Measurements from ENCODE around the gene FGD6. TPM values are rescaled to one million over a fixed set of nuclear protein-coding genes. Genes with fewer than 3 reads are reported as not detected.
A peak's percentile ranks its signal among the peaks of the same experiment; 100 is the strongest.

The FGD6 gene
- total RNA-seq, 6 donors from 2014 or later: 14.7 to 36.1 (median 20.2) TPM

DNA sequence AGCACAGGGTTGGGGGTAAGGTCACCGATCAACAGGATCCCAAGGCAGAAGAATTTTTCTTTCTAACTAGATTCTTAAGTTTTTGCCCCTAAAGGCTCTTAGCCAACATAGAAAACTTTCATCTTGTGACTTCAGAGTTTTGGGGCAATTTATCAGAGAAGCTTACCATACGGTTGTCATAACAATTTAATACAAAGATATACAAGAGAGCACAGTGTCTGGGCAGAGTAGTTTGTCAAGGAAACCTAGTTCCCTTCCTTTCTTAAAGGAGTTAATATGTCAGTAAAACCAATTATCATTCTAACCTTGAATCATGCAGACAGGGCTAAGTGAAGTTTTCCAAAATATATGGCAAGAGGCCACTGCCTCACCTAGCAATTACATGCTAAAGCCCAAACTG is 162.2 kb downstream of the FGD6 start:
- Histone ChIP-seq H3K36me3 (peaks cover 13 to 90% (median 24%) of the 10 kb centered on the region in 4 donors), H3K27ac (no peak overlapping the region), H3K4me3 (no peak overlapping the region), H3K27me3 (no peaks in the 10 kb centered on the region), H3K4me1 (peaks cover 0 to 7% (median 2%) of the 10 kb centered on the region in 4 donors), H3K9me3 (no peaks in the 10 kb centered on the region)
- DNase-seq: no peak
- ATAC-seq (ENCODE audit: low FRiP score in 2 of 2): no peak
- TF ChIP-seq EP300 (IDR thresholded peaks at IDR 0.05): no peak
- no peak for TF ChIP-seq POLR2A (IDR thresholded peaks at IDR 0.05)
- TF ChIP-seq, protein P1, sequence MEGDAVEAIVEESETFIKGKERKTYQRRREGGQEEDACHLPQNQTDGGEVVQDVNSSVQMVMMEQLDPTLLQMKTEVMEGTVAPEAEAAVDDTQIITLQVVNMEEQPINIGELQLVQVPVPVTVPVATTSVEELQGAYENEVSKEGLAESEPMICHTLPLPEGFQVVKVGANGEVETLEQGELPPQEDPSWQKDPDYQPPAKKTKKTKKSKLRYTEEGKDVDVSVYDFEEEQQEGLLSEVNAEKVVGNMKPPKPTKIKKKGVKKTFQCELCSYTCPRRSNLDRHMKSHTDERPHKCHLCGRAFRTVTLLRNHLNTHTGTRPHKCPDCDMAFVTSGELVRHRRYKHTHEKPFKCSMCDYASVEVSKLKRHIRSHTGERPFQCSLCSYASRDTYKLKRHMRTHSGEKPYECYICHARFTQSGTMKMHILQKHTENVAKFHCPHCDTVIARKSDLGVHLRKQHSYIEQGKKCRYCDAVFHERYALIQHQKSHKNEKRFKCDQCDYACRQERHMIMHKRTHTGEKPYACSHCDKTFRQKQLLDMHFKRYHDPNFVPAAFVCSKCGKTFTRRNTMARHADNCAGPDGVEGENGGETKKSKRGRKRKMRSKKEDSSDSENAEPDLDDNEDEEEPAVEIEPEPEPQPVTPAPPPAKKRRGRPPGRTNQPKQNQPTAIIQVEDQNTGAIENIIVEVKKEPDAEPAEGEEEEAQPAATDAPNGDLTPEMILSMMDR (IDR thresholded peaks at IDR 0.05): no peak
- no peak for TF ChIP-seq POLR2AphosphoS5 (IDR thresholded peaks at IDR 0.05)
- WGBS, 2 donors: 69 to 74% methylated on average over 2 of the region's 2 CpGs

DNA sequence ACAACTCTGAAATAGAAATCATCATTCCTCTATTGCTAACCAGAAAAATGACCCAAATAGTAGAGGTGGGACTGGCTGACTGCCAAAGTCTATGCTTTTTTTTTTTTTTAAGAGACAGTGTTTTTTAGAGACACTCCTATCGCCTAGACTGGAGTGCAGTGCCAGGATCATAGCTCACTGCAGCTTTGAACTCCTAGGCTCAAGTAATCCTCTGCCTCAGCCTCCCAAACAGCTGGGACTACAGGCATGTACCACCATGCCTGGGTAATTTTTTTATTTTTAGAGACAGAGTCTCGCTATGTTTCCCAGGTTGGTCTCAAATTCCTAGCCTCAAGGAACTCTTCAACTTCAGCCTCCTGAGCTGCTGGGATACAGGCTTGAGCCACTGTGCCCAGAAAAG is 163.1 kb downstream of the FGD6 start:
- Histone ChIP-seq H3K4me3 (no peak overlapping the region), H3K27me3 (no peaks in the 10 kb centered on the region), H3K9me3 (no peaks in the 10 kb centered on the region), H3K36me3 (peaks cover 13 to 88% (median 23%) of the 10 kb centered on the region in 4 donors), H3K27ac (peak overlapping the region in 1 of 4 donors; percentile 5), H3K4me1 (peaks cover 0 to 7% (median 2%) of the 10 kb centered on the region in 4 donors)
- DNase-seq (no peak), ATAC-seq (ENCODE audit: low FRiP score in 2 of 2) (no peak)
- WGBS, 2 donors: 62 to 78% methylated on average over 2 of the region's 2 CpGs
- TF ChIP-seq POLR2AphosphoS5 (IDR thresholded peaks at IDR 0.05) (no peak), EP300 (IDR thresholded peaks at IDR 0.05) (no peak), POLR2A (IDR thresholded peaks at IDR 0.05) (no peak)
- TF ChIP-seq, protein P1 (IDR thresholded peaks at IDR 0.05): no peak

DNA sequence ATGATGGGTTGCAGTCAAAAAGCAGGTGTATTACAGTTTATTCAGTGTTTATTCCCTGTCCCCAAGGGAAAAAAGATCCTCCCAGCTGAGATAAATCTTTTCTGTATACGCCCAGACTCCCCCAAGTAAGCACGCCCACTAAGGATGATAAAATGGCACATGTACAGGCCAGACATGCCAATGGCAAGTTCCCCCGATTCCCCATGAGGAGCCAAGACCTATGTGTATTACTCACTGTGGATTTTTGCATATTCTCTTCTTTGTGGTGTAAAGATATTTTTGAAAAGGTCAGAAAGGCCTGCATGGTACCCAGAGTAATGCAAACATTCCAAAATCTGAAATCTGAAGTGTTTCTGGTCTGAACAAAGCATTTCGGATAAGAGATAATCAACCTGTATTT is 166.0 kb downstream of the FGD6 start:
- Histone ChIP-seq H3K4me3 (no peak overlapping the region), H3K27ac (no peak overlapping the region), H3K36me3 (peaks cover 7 to 86% (median 20%) of the 10 kb centered on the region in 4 donors), H3K4me1 (peaks cover 0 to 7% (median 2%) of the 10 kb centered on the region in 4 donors), H3K9me3 (no peaks in the 10 kb centered on the region), H3K27me3 (no peaks in the 10 kb centered on the region)
- TF ChIP-seq EP300 (IDR thresholded peaks at IDR 0.05): no peak
- DNase-seq: no peak
- WGBS, 2 donors: 85 to 88% methylated on average over 4 of the region's 4 CpGs
- no peak for ATAC-seq (ENCODE audit: low FRiP score in 2 of 2)

DNA sequence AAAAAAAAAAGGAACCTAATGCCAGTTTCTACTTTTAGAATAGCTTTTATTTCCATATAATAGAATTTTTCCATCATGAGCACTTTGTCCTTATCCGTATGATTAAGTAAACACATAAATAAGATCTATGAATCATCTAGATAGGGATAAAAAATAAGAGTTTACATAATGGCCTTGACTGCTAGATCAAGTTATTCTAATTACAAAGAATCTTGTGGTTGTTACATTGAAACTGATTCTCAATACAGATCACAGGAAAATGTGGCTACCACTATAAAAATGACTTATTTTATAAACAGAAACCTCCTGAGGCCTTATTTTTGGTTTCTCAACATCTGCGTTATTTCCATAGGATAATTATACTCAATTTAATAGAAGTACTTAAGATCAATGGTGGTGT is 179.4 kb downstream of the FGD6 start:
- ATAC-seq (ENCODE audit: low FRiP score in 2 of 2) (no peak), DNase-seq (no peak)
- H3K4me3 ChIP-seq: no peak overlapping the region
- no peaks in the 10 kb centered on the region for H3K4me1 ChIP-seq
- no peaks in the 10 kb centered on the region for H3K9me3 ChIP-seq
- H3K36me3 ChIP-seq: peaks cover 7 to 77% (median 14%) of the 10 kb centered on the region in 4 donors
- no peak overlapping the region for H3K27ac ChIP-seq
- TF ChIP-seq, protein P1 (IDR thresholded peaks at IDR 0.05): no peak
- TF ChIP-seq POLR2AphosphoS5 (IDR thresholded peaks at IDR 0.05): no peak
- no peak for TF ChIP-seq POLR2A (IDR thresholded peaks at IDR 0.05)
- no peak for TF ChIP-seq EP300 (IDR thresholded peaks at IDR 0.05)
- no peaks in the 10 kb centered on the region for H3K27me3 ChIP-seq
- WGBS, 2 donors: 85 to 88% methylated on average over 2 of the region's 2 CpGs

DNA sequence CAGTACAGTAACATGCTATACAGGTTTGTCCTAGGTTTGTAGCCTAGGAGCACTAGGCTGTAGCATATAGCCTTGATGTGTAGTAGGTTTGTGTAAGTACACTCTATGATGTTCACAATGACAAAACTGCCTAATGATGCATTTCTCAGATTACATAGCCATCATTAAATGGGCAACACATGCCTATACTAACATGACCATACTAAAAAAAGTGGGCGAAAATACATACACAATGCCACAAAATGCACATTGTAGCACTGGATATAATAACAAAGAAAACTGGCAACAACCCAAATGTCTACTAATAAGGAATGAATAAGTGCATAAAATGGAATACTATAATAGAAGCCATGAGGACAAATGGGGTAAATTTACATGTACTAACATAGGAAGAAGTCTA is 182.5 kb downstream of the FGD6 start:
- no peaks in the 10 kb centered on the region for H3K9me3 ChIP-seq
- no peaks in the 10 kb centered on the region for H3K4me1 ChIP-seq
- peaks cover 11 to 93% (median 21%) of the 10 kb centered on the region in 4 donors for H3K36me3 ChIP-seq
- DNase-seq (no peak), ATAC-seq (ENCODE audit: low FRiP score in 2 of 2) (no peak)
- H3K4me3 ChIP-seq: no peak overlapping the region
- H3K27ac ChIP-seq: no peak overlapping the region
- TF ChIP-seq, protein P1 (IDR thresholded peaks at IDR 0.05): no peak
- TF ChIP-seq POLR2AphosphoS5 (IDR thresholded peaks at IDR 0.05): no peak
- TF ChIP-seq EP300 (IDR thresholded peaks at IDR 0.05): no peak
- 89 to 100% methylated on average over 1 of the region's 1 CpG for WGBS, 2 donors
- H3K27me3 ChIP-seq: no peaks in the 10 kb centered on the region

Other genes starting within 250 kb of the FGD6 start
- 10 to 100 TPM; 24.1 to 74.2 (median 65.4) TPM for gene NDUFA12, start 213.8 kb downstream of the FGD6 start, total RNA-seq
- 100 to 1,000 TPM in 2 of 6 donors, 10 to 100 TPM in 4; 23.7 to 173 (median 41.8) TPM for gene NR2C1, start 143.8 kb downstream of the FGD6 start, total RNA-seq
- 100 to 1,000 TPM in 1 of 6 donors, 10 to 100 TPM in 5; 29.6 to 119 (median 69.5) TPM for gene VEZT, start 340 bp upstream of the FGD6 start, total RNA-seq

Measured in upper lobe of left lung (tissue), 6 donors.